ENCODE measurements around the gene KCP. TPM values are rescaled to one million over a fixed set of nuclear protein-coding genes. Genes with fewer than 3 reads are reported as not detected.

The KCP gene
- polyA plus RNA-seq, 1 donor: 1.9 TPM

DNA sequence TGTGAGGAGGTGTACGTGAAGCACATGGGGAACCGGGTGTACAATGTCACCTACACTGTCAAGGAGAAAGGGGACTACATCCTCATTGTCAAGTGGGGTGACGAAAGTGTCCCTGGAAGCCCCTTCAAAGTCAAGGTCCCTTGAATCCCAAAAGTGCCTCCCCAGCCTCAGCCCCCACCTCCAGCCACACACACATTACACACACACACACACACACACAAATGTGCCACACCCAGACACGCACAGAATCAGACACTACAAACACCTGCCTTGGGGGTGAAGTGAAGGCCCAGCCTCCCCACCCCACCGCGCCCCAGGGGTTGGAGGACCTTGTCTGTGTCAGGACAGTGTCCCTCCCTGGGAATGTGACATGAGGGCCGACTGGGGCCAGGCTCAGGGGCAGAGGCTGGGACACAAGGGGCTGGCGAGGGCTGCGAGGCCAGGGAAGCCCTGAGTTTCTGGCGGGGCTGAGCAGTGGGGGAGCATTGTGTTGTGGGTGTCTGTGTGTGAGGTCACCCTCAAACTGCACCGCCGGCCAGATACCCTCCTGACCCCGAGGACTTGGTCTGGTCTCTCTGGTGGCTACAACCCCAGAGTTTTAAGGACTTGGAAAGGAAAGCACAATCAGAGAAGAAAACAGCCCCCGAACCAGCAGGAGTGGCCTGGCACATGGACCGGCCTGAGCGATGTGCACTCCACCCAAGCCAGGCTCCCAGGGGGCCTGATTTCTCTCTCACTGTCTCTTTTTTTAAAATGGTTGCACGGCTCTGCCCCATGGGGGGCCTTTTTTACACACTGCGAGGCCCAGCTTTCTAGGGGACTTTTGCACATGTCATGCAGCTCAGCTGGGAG, 51.9 kb downstream of the KCP start:
- no peak for DNase-seq (ENCODE audit: low read depth)

DNA sequence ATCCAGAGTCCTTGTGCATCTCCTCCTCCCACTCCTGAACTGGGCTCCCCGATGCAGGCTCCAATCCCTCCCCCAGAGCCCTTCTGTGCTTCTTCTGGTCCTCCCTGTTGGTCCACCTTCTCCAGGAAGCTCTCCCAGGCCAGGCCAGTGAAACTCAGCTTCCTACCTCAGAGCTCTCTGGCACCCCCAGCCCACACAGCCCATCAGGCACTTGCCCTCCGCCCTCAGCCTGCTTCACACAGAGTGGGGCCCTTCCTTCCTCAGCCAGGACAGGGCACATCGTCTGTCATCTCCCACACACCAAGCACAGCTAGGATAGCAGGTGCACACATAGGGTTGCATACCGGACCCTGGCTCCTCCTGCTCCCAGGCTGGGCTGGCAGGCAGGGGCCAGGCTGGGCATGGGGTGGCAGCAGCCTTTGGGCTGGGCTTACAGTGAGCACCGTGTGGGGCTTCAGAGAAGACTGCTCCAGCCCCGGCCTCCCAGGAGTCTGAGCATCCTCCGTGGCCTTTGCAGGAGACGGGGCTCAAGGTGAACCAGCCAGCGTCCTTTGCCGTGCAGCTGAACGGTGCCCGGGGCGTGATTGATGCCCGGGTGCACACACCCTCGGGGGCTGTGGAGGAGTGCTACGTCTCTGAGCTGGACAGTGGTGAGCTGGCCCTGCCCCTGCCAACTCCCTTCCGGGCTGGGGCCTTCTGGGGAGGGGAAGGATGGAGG, 54.3 kb downstream of the KCP start:
- no peak for DNase-seq (ENCODE audit: low read depth)

DNA sequence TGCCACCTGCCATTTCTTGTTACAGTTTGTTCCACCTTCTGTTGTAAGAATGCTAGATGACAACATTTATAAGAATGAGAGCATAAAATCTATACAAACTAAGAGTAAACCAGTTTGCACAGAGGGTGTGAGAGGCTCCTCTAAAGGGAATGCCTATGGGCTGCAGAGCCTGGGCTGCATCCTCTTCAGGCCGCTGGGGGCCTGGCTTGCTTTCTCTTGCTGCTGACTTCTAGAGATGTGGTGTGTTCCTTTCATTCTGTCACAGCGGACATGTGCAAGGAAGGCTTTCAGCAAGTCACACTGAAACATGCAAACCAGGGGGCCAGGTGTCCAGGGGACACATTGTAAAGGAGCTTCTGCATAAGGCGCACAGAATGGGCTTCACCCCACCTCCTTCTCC, 55.0 kb downstream of the KCP start:
- no peak for DNase-seq (ENCODE audit: low read depth)

DNA sequence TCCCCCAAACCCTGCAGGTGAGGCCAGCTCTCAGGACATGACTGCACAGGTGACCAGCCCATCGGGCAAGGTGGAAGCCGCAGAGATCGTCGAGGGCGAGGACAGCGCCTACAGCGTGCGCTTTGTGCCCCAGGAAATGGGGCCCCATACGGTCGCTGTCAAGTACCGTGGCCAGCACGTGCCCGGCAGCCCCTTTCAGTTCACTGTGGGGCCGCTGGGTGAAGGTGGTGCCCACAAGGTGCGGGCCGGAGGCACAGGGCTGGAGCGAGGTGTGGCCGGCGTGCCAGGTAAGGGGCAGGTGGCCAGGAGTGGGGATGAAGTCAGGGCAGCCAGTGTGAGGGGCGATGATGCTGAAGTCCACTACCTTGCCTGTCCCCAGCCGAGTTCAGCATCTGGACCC, 56.1 kb downstream of the KCP start:
- no peak for DNase-seq (ENCODE audit: low read depth)

DNA sequence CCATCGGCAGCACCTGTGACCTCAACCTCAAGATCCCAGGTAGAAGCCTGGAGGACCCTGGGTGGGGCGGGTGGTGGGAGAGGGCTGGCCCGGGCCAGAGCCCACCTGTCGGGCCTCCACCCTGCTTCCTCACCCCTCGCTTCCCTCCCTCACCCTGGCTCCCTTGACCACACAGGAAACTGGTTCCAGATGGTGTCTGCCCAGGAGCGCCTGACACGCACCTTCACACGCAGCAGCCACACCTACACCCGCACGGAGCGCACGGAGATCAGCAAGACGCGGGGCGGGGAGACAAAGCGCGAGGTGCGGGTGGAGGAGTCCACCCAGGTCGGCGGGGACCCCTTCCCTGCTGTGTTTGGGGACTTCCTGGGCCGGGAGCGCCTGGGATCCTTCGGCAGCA, 56.7 kb downstream of the KCP start:
- DNase-seq (ENCODE audit: low read depth): no peak

DNA sequence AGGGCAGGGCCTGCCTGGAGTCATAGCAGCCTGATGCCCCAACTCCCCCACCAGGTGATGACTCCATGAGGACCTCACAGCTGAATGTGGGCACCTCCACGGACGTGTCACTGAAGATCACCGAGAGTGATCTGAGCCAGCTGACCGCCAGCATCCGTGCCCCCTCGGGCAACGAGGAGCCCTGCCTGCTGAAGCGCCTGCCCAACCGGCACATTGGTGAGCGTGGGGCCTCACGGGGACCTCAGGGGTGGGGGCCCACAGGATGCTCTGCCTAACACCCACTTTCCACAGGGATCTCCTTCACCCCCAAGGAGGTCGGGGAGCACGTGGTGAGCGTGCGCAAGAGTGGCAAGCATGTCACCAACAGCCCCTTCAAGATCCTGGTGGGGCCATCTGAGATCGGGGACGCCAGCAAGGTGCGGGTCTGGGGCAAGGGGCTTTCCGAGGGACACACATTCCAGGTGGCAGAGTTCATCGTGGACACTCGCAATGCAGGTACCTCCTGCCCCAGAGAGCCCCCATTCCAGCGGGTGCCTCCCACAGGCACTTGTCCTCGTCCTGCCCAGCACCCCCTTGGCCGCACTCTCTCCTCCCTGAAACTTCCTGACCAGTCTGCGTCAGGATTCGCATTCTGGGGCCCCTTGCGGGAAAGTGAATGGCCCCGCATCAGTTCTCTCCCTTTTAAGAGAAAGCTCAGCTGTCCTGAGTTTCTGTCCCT, 57.8 kb downstream of the KCP start:
- no peak for DNase-seq (ENCODE audit: low read depth)

DNA sequence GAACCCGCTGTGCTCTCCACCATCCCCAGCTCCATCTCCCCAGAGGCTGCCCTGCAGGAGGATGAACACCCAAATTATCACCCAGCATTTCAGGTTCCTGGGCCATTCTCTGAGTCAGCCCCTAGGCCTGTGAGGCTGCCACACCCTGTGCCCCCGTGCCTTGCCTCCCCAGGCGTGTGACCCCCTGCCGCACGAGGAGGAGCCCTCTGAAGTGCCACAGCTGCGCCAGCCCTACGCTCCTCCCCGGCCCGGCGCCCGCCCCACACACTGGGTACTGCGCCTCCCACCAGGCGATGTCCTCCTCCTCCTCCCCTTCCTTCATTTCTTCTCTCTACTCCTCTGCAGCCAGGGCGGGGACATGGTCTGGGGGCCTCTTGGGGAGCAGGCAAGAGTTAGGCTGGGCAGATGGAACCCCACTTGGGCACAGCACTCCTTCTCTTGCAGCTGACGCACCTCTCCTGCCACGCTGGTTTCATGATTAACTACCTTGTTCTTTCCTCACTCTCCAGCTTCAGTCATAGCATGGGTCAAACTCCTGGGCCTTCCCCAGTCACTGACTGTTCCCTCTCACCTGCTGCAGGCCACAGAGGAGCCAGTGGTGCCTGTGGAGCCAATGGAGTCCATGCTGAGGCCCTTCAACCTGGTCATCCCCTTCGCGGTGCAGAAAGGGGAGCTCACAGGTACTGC, 60.6 kb downstream of the KCP start:
- DNase-seq (ENCODE audit: low read depth): no peak

DNA sequence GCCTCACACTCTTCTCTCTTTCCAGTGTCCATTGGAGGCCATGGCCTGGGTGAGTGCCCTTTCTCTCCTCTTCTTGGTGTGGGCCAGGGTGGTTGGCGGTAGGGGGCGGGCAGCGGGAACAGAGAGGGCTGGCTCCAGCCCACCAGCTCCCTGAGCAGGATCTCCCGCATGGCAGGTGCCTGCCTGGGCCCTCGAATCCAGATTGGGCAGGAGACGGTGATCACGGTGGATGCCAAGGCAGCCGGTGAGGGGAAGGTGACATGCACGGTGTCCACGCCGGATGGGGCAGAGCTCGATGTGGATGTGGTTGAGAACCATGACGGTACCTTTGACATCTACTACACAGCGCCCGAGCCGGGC, 61.4 kb downstream of the KCP start:
- DNase-seq (ENCODE audit: low read depth): no peak

DNA sequence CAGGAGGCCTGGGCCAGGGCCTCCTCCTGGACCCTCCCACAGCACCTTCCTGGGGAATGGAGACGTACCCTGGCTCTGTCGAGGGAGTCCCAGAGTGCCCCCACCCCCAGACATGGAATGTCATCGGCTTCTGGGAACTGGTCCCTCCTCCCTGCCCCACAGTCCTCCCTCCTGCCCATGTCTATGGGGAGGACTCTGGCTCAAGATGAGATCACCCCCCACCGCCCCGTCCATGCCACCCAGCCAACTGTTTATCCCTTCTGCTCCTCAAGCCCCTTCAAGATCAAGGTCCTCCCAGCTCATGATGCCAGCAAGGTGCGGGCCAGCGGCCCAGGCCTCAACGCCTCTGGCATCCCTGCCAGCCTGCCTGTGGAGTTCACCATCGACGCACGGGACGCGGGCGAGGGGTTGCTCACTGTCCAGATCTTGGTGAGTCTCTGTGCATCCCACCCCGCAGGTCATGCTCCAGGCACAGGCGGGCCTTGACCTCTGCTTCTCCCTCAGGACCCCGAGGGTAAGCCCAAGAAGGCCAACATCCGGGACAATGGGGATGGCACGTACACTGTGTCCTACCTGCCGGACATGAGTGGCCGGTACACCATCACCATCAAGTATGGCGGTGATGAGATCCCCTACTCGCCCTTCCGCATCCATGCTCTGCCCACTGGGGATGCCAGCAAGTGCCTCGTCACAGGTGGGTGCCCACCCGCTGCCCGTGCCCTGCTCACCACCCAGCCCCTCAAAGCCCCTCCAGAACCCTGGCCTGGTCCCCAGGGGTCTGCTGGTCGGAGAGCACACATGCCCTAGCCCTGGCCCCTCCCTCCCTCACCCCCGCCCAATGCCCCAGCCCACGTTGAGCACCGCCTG, 62.0 kb downstream of the KCP start:
- DNase-seq (ENCODE audit: low read depth): no peak

DNA sequence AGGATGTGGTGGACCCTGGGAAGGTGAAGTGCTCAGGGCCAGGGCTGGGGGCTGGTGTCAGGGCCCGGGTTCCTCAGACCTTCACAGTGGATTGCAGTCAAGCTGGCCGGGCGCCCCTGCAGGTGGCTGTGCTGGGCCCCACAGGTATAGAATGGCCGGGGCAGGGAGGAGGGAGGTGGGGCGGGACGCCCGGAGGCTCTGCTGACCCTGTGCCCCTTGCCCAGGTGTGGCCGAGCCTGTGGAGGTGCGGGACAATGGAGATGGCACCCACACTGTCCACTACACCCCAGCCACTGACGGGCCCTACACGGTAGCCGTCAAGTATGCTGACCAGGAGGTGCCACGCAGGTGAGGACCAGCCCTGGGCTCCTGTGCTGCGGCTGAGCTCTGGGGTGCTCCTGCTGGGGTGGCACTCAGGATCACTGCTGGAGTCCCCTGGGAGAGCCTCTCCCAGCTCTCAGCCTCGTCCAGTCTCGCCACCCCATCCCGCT, 62.7 kb downstream of the KCP start:
- DNase-seq (ENCODE audit: low read depth): no peak

DNA sequence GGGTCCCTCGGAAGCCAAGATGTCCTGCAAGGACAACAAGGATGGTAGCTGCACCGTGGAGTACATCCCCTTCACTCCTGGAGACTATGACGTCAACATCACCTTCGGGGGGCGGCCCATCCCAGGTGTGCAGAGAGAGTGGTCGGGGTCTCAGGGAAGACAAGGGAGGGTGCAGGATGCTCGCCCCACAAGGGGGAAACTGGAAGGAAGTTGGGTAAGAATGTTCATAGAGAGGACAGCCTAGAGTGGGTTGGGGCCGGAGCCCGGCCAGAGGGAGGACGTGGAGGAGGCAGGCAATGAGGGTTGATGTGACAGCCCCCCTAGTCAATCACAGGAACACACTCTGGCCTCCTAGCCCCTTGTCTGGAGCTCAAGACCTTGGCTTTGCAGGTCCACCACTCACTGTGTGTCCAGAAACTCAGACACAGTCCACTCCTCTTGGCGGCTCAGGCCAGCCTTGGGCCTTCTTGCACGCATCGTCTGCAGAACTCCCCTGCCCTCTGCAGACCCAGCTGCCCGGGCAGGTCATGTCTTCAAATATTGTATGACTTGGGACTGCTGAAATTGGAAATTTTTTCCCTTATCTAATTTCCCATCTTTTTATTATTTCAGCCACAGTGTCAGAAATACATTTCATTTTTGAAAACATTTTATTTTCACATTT, 63.6 kb downstream of the KCP start:
- no peak for DNase-seq (ENCODE audit: low read depth)

DNA sequence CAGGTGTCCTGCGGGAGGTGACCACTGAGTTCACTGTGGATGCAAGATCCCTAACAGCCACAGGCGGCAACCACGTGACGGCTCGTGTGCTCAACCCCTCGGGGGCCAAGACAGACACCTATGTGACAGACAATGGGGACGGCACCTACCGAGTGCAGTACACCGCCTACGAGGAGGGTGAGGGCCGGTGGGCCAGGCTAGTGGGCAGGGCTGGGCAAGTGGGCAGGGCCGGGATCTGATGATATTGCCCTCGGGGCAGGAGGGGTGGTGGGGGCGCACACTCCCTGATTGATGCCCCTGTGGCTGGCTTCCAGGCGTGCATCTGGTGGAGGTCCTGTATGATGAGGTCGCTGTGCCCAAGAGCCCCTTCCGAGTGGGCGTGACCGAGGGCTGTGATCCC, 64.5 kb downstream of the KCP start:
- no peak for DNase-seq (ENCODE audit: low read depth)

DNA sequence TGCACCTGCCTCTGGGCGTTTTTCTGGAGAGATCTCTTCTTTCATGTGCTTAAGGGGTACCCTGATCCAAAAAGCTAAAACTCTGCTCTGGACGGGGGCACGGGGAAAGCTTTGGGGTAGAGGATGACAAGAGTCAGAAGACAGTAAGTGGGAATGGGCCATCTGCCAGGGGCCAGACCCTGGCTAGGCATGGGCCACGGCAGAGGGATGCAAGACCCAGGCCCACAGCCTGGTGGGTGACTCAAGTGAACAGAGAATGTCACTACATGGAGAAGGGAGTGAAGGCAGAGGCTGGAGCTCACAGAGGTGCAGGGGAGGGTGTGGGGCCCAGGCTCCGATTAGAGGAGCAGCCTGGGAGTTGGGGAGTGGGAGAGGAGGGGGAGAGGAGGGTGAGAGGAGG, 65.0 kb downstream of the KCP start:
- DNase-seq (ENCODE audit: low read depth): no peak

DNA sequence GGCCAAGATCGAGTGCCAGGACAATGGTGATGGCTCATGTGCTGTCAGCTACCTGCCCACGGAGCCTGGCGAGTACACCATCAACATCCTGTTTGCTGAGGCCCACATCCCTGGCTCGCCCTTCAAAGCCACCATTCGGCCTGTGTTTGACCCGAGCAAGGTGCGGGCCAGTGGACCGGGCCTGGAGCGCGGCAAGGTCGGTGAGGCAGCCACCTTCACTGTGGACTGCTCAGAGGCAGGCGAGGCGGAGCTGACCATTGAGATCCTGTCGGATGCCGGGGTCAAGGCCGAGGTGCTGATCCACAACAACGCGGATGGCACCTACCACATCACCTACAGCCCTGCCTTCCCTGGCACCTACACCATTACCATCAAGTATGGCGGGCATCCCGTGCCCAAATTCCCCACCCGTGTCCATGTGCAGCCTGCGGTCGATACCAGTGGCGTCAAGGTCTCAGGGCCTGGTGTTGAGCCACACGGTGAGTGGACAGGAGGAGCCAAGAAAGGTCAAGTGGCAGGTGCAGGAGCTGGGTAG, 65.7 kb downstream of the KCP start:
- no peak for DNase-seq (ENCODE audit: low read depth)

DNA sequence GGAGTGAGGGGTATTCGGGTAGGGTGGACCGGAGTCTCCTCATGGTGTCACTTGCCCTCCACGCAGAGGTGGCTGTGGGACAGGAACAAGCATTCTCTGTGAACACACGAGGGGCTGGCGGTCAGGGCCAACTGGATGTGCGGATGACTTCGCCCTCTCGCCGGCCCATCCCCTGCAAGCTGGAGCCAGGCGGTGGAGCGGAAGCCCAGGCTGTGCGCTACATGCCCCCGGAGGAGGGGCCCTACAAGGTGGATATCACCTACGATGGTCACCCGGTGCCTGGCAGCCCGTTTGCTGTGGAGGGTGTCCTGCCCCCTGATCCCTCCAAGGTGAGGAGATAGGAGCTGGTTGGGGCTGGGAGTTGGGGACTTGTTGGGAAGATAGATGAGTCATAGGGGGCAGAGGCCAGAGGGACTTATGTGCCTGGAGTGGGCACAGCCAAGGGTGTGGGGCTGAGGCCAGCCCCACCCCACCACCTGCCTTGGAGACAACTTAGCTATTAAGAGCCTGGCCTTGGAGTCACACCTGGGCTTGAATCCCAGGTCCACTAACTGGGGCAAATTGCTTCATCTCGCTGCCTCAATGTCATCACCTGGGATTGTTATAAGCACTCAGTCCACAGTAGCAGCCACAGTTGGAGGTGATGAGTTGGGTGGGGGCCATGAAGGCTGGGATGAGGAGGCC, 66.4 kb downstream of the KCP start:
- DNase-seq (ENCODE audit: low read depth): no peak

DNA sequence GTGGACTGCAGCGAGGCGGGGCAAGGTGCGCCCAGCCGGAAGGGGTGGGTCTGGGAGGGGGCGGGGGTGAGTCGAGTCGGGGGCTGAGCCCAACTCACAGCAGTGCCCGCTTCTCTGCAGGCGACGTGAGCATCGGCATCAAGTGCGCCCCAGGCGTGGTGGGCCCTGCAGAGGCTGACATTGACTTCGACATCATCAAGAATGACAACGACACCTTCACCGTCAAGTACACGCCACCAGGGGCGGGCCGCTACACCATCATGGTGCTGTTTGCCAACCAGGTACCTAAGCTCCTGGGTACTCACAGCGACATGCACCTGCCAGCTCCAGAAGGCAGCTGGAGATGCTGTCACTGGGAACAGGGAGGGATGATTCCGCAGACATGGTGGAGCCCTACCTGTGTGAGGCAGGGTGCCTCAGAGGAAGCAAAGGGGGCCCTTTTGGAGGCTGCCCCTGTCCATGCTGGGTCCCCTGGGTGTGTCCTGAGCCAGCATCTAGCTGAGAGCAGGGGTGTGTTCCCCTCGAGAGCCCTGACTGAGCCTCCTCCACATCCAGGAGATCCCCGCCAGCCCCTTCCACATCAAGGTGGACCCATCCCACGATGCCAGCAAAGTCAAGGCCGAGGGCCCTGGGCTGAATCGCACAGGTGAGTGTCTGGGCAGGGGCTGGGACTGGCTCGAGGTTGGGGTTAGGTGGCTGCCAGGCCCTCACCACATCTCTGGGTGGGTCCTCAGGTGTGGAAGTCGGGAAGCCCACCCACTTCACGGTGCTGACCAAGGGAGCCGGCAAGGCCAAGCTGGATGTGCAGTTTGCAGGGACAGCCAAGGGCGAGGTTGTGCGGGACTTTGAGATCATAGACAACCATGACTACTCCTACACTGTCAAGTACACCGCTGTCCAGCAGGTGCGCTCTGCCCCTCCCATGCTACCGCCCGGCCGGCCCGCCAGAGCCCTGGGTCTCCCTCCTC, 67.6 kb downstream of the KCP start:
- no peak for DNase-seq (ENCODE audit: low read depth)

DNA sequence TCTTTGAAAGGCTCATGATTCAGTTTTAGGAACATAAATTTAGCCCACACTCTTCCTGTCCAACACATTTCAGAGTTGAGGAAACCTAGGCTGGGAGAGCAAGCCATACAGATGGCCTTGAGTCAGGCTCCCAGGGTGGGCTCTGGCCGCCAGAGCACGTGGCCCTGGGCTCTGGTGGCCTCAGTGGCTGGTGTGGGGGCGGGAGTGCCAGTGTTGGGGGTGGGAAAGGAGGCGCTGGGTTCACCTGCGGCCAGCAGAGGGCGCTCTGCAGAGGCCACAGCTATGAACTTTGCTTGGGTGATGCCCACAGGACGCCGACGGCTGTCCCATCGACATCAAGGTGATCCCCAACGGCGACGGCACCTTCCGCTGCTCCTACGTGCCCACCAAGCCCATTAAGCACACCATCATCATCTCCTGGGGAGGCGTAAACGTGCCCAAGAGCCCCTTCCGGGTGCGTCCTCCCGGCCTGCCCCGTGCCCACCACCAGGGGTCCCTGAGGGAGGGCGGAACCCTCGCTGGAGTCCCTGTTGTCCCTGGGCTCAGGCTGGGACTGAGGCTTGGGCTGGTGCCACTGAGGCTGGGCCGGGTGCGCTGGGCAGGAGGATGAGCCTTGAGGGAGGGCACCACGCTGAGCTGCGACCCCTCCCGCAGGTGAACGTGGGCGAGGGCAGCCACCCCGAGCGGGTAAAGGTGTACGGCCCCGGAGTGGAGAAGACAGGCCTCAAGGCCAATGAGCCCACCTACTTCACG, 68.4 kb downstream of the KCP start:
- no peak for DNase-seq (ENCODE audit: low read depth)
